SK-N-SH (cell line): Measurements from ENCODE around the gene IFT25. TPM values are rescaled to one million over a fixed set of nuclear protein-coding genes. Genes with fewer than 3 reads are reported as not detected.

Experiments
- CTCF ChIA-PET: fragments of 300-600, 350-600 bp; formaldehyde crosslinking; extraction: SDS; loops from one replicate; lab custom pipeline; 2021; lab: Yijun Ruan, JAX
- POLR2A ChIA-PET: fragments of 350-600 bp; sonication (Branson Sonifier 250); formaldehyde crosslinking; extraction: SDS; loops from one replicate; lab custom pipeline; 2020; ENCODE audit warnings: antibody characterized with exemption, inconsistent platforms; lab: Yijun Ruan, JAX
- DNase-seq: peaks from one replicate; pipeline ENCODE4 v3.0.0; 2012
- H2AFZ ChIP-seq: fragments of 200-600 bp; sonication (generic); 2 replicates; pipeline ENCODE4 v1.8.1; 2016; ENCODE audit warnings: antibody characterized with exemption, mild to moderate bottlenecking, low read depth
- H3F3A ChIP-seq: fragments of 200-600 bp; sonication (generic); replicated peaks from 2 replicates; pipeline ENCODE3; 2016; ENCODE audit warnings: antibody characterized with exemption, mild to moderate bottlenecking; ENCODE audit not compliant: insufficient read depth
- H3K27ac ChIP-seq, 2 experiments: fragments of 200-500 bp in 1 of 2; fragments of 200-600 bp in 1 of 2; sonication (Bioruptor generic) in 1 of 2; sonication (generic), shearing (Covaris generic) in 1 of 2; 2 replicates each; pipeline versions ENCODE4 v1.5.1 to v1.6.1; 2014 to 2016; ENCODE audit warnings: low read depth in 2 of 2, inconsistent platforms in 1 of 2, low read length in 1 of 2, mild to moderate bottlenecking in 1 of 2, mixed read lengths in 1 of 2
- H3K27me3 ChIP-seq: fragments of 200-600 bp; sonication (generic), shearing (Covaris generic); 2 replicates; pipeline ENCODE4 v1.6.1; 2016; ENCODE audit warnings: mixed run types; ENCODE audit not compliant: insufficient read depth
- H3K36me3 ChIP-seq, 2 experiments: fragments of 200-500 bp in 1 of 2; fragments of 200-600 bp in 1 of 2; sonication (Bioruptor generic) in 1 of 2; sonication (generic) in 1 of 2; replicated peaks in 1 of 2; 2 replicates each; pipeline versions ENCODE3 to v1.5.1; 2014 to 2016; ENCODE audit warnings: low read length in 1 of 2, mild to moderate bottlenecking in 1 of 2; ENCODE audit not compliant: insufficient read depth in 2 of 2, control insufficient read depth in 1 of 2
- H3K4me1 ChIP-seq, 2 experiments: fragments of 200-500 bp in 1 of 2; fragments of 200-600 bp in 1 of 2; sonication (Bioruptor generic) in 1 of 2; sonication (generic), shearing (Covaris generic) in 1 of 2; 2 replicates each; pipeline versions ENCODE4 v1.5.1 to v1.6.1; 2014 to 2016; ENCODE audit warnings: low read depth in 1 of 2, low read length in 1 of 2, mixed run types in 1 of 2; ENCODE audit not compliant: insufficient read depth in 2 of 2, control insufficient read depth in 1 of 2
- H3K4me2 ChIP-seq: fragments of 200-600 bp; sonication (generic), shearing (Covaris generic); 2 replicates; pipeline ENCODE4 v1.6.1; 2017; ENCODE audit warnings: mixed run types
- H3K4me3 ChIP-seq, 2 experiments: fragments of 200-500 bp in 1 of 2; fragments of 200-600 bp in 1 of 2; sonication (Bioruptor generic) in 1 of 2; sonication (generic), shearing (Covaris generic) in 1 of 2; 2 replicates each; pipeline versions ENCODE4 v1.5.1 to v1.8.1; 2014 to 2016; ENCODE audit warnings: low read depth in 2 of 2, inconsistent platforms in 1 of 2, low read length in 1 of 2, mild to moderate bottlenecking in 1 of 2, mixed read lengths in 1 of 2, moderate library complexity in 1 of 2
- H3K79me2 ChIP-seq: fragments of 200-600 bp; sonication (generic); 2 replicates; pipeline ENCODE4 v1.8.1; 2017; ENCODE audit warnings: mild to moderate bottlenecking; ENCODE audit not compliant: insufficient read depth
- H3K9ac ChIP-seq: fragments of 200-600 bp; sonication (generic); 2 replicates; pipeline ENCODE4 v1.6.1; 2017; ENCODE audit warnings: mixed run types
- H3K9me2 ChIP-seq: fragments of 200-600 bp; sonication (generic); 2 replicates; pipeline ENCODE4 v1.6.1; 2017; ENCODE audit warnings: mixed run types
- H3K9me3 ChIP-seq: fragments of 200-600 bp; sonication (generic); 2 replicates; pipeline ENCODE4 v1.6.1; 2017; ENCODE audit warnings: mixed run types, mild to moderate bottlenecking, moderate library complexity
- H4K20me1 ChIP-seq: fragments of 200-600 bp; sonication (generic); 2 replicates; pipeline ENCODE4 v1.6.1; 2017; ENCODE audit warnings: mild to moderate bottlenecking, mixed run types; ENCODE audit not compliant: insufficient read depth
- CTCF ChIP-seq: fragments of 200-600 bp; sonication (generic); IDR thresholded peaks from 2 replicates; pipeline ENCODE4 v1.6.1; 2017; ENCODE audit warnings: antibody characterized with exemption, mild to moderate bottlenecking, moderate library complexity
- ELF1 ChIP-seq: IDR thresholded peaks from 2 replicates; pipeline ENCODE4 v1.4.0; 2012
- FOXJ3 ChIP-seq: sonication (generic); formaldehyde crosslinking; IDR thresholded peaks from 2 replicates; pipeline ENCODE4 v1.5.1; 2020; ENCODE audit warnings: mild to moderate bottlenecking, missing genetic modification reagents
- FOXM1 ChIP-seq: IDR thresholded peaks from 2 replicates; pipeline ENCODE4 v1.4.0; 2012; ENCODE audit warnings: low read depth, mild to moderate bottlenecking
- GATA2 ChIP-seq: sonication (generic); formaldehyde crosslinking; IDR thresholded peaks from 2 replicates; pipeline ENCODE4 v1.5.0; 2020; ENCODE audit warnings: mild to moderate bottlenecking, missing genetic modification reagents
- IRF3 ChIP-seq: fragments of 150-350 bp; IDR thresholded peaks from 2 replicates; pipeline ENCODE4 v1.6.1; 2016; ENCODE audit warnings: mild to moderate bottlenecking, low read depth, low read length
- NFIC ChIP-seq: IDR thresholded peaks from 2 replicates; pipeline ENCODE4 v1.4.0; 2012; ENCODE audit warnings: borderline replicate concordance
- NRF1 ChIP-seq: IDR thresholded peaks from 2 replicates; pipeline ENCODE4 v1.6.1; 2012; ENCODE audit warnings: low read depth, mild to moderate bottlenecking, low read length
- PBX3 ChIP-seq: IDR thresholded peaks from 2 replicates; pipeline ENCODE4; 2012
- RAD21 ChIP-seq: IDR thresholded peaks from 2 replicates; pipeline ENCODE4 v1.6.1; 2012; ENCODE audit warnings: mild to moderate bottlenecking, low read length
- RFX5 ChIP-seq: IDR thresholded peaks from 2 replicates; pipeline ENCODE4 v1.6.1; 2012; ENCODE audit warnings: mild to moderate bottlenecking, improper control_type of control experiment, low read length
- RXRA ChIP-seq: IDR thresholded peaks from 2 replicates; pipeline ENCODE4 v1.4.0; 2012; ENCODE audit warnings: low read depth, mild to moderate bottlenecking, borderline replicate concordance
- SIN3A ChIP-seq: IDR thresholded peaks from 2 replicates; pipeline ENCODE4 v1.6.1; 2012; ENCODE audit warnings: low read depth, mild to moderate bottlenecking, low read length, moderate library complexity, borderline replicate concordance
- TAF1 ChIP-seq: IDR thresholded peaks from 2 replicates; pipeline ENCODE4 v1.6.1; 2012; ENCODE audit warnings: low read depth, mild to moderate bottlenecking, low read length, moderate library complexity, borderline replicate concordance
- TEAD4 ChIP-seq: IDR thresholded peaks from 2 replicates; pipeline ENCODE4 v1.4.0; 2012; ENCODE audit warnings: mild to moderate bottlenecking, borderline replicate concordance; ENCODE audit not compliant: insufficient read depth
- YY1 ChIP-seq: IDR thresholded peaks from 2 replicates; pipeline ENCODE4 v1.4.0; 2012; ENCODE audit warnings: low read depth, mild to moderate bottlenecking
- WGBS: methylation state at CpG from one replicate; pipeline ENCODE4 v1.1.6; 2017; ENCODE audit warnings: low lambda C conversion rate; 5-methylcytosine and 5-hydroxymethylcytosine counted together
- polyA plus RNA-seq, 3 experiments: library from polyadenylated mRNA; depleted of rRNA; stranded (reverse); fragments of >200 nt; gene quantifications; 2 replicates each; pipeline ENCODE4 v1.2.3, GENCODE V29; 2012

The IFT25 gene
- polyA plus RNA-seq, 1 of the 3 experiments (the other 2 are of a cell fraction), result 25.7 TPM

- POLR2A ChIA-PET, result interaction anchor here (1.8 kb wide), 1 partner anchor 55 kb away, joined by 4 read pairs; the partner anchor contains the start of genes IFT25 and LRRC42
- peak overlapping the region in 1 of 2 experiments; percentile 80; a peak in 1 of 4 replicates for H3K4me3 ChIP-seq
- H3K9ac ChIP-seq, result peak overlapping the region; percentile 71
- no peaks in the 10 kb centered on the region for H3K27me3 ChIP-seq
- 96% methylated on average over 7 of the region's 7 CpGs for WGBS
- H3K27ac ChIP-seq, result peak overlapping the region in 1 of 2 experiments; percentile 54; a peak in 2 of 4 replicates
- H3K4me2 ChIP-seq, result peak overlapping the region; percentile 70
- H3F3A ChIP-seq, result no peaks in the 10 kb centered on the region
- DNase-seq, result no peak
- H3K4me1 ChIP-seq, result peaks cover 0 to 7% of the 10 kb centered on the region in 2 experiments; a peak in 2 of 4 replicates
- H3K79me2 ChIP-seq, result no peaks in the 10 kb centered on the region
- no peak for TF ChIP-seq NRF1
- no peak for TF ChIP-seq GATA2 (CRISPR knock-in tag)
- TF ChIP-seq ELF1, result no peak
- no peak for TF ChIP-seq IRF3
- TF ChIP-seq RAD21, result no peak
- no peak for TF ChIP-seq SIN3A
- no peak for TF ChIP-seq CTCF
- TF ChIP-seq FOXM1, result no peak
- no peak for TF ChIP-seq TAF1
- no peak for TF ChIP-seq TEAD4
- no peak for TF ChIP-seq RXRA
- no peak for TF ChIP-seq NFIC
- no peak for TF ChIP-seq FOXJ3
- TF ChIP-seq RFX5, result no peak
- TF ChIP-seq PBX3, result no peak
- no peak for TF ChIP-seq YY1
- TF ChIP-seq, all 33 proteins: peak for 0
- no peaks in the 10 kb centered on the region for H3K9me3 ChIP-seq
- CTCF ChIA-PET, result interaction anchor here (0.5 to 7.4 kb wide), 4 partner anchors 12 to 903 kb away, joined by 3 to 38 read pairs (median 6); no protein-coding TSS in a partner anchor
- no peaks in the 10 kb centered on the region for H4K20me1 ChIP-seq
- H3K9me2 ChIP-seq, result no peaks in the 10 kb centered on the region
- peak overlapping the region; percentile 84 for H2AFZ ChIP-seq
- H3K36me3 ChIP-seq, result peaks cover 5 to 8% of the 10 kb centered on the region in 2 experiments
Observed at GRCh38 chr1:53890522-53890941, 55.0 kb downstream of the IFT25 start.
